GM12878 (cell line): Measurements from ENCODE around the gene BMAL1.

Experiments used
- CTCF ChIP-seq, 3 experiments: IDR thresholded peaks in 2 of 3; conservative IDR thresholded peaks in 1 of 3; 2 replicates each; pipeline ENCODE4 v1.5.1; 2011; ENCODE audit warnings: low read depth in 3 of 3, low read length in 3 of 3, mild to moderate bottlenecking in 3 of 3, control low read depth in 2 of 3, moderate library complexity in 2 of 3, inconsistent platforms in 1 of 3, mixed read lengths in 1 of 3; ENCODE audit not compliant: control insufficient read depth in 2 of 3, insufficient read depth in 1 of 3; ENCODE audit errors: extremely low read depth in 1 of 3
- EP300 ChIP-seq, 2 experiments: fragments of 150-350 bp in 1 of 2; IDR thresholded peaks; 2 replicates each; pipeline ENCODE4 v1.6.1; 2011 to 2012; ENCODE audit warnings: low read depth in 2 of 2, low read length in 2 of 2, borderline replicate concordance in 1 of 2, improper control_type of control experiment in 1 of 2, inconsistent platforms in 1 of 2; ENCODE audit not compliant: control insufficient read depth in 1 of 2
- EZH2 ChIP-seq: IDR thresholded peaks from 2 replicates; pipeline ENCODE4 v1.6.1; 2012; ENCODE audit warnings: low read depth, mild to moderate bottlenecking, control low read depth, inconsistent platforms, low read length, borderline replicate concordance; ENCODE audit not compliant: control insufficient read depth
- GABPA ChIP-seq: IDR thresholded peaks from 2 replicates; pipeline ENCODE4 v1.6.1; 2014; ENCODE audit warnings: antibody characterized with exemption, low read depth, mild to moderate bottlenecking, inconsistent platforms
- POLR2A ChIP-seq: IDR thresholded peaks from 2 replicates; pipeline ENCODE4 v1.6.1; 2011; ENCODE audit warnings: low read depth, mild to moderate bottlenecking, low read length
- SRF ChIP-seq, 2 experiments: IDR thresholded peaks; 2 replicates each; pipeline ENCODE4 v1.6.1; 2011; ENCODE audit warnings: low read depth in 2 of 2, low read length in 2 of 2, mild to moderate bottlenecking in 1 of 2, moderate library complexity in 1 of 2
- ZBTB11 ChIP-seq: fragments of 450-650 bp; formaldehyde crosslinking; IDR thresholded peaks from 2 replicates; pipeline ENCODE4 v1.5.0; 2022; ENCODE audit warnings: mild to moderate bottlenecking, missing genetic modification characterization
- ZBTB33 ChIP-seq: fragments of 450-650 bp; IDR thresholded peaks from 2 replicates; pipeline ENCODE4 v1.6.1; 2017; ENCODE audit warnings: mild to moderate bottlenecking

GRCh38 chr11:13382751-13383150 lies 105.2 kb downstream of the BMAL1 start:
- TF ChIP-seq GABPA = no peak
- no peak for TF ChIP-seq ZBTB11 (CRISPR knock-in tag)
- TF ChIP-seq EP300 (IDR thresholded peaks at IDR 0.05; ENCODE audit: borderline replicate concordance in 1 of 2, control insufficient read depth in 1 of 2, low read depth in 2 of 2, low read length in 2 of 2) = no peak
- no peak for TF ChIP-seq ZBTB33
- TF ChIP-seq POLR2A = no peak
- TF ChIP-seq EZH2 = no peak
- no peak for TF ChIP-seq CTCF (IDR thresholded peaks at IDR 0.05 in 2 of 3, conservative IDR thresholded peaks at IDR 0.05 in 1 of 3; ENCODE audit: control insufficient read depth in 2 of 3, extremely low read depth in 1 of 3, insufficient read depth in 1 of 3, low read depth in 3 of 3, low read length in 3 of 3)
- no peak for TF ChIP-seq SRF (IDR thresholded peaks at IDR 0.05; ENCODE audit: low read depth in 2 of 2, low read length in 2 of 2)
